ENCODE measurements around the gene WDR91.
"Not testable (repeated sequence)": the region's sequence is repeated elsewhere in the genome, so short reads cannot be mapped to it uniquely, and the experiment has no call there.

Gene WDR91

GRCh38 chr7:135211179-135211945 is at the start of gene WDR91:
Gene WDR91 (minus strand): TSS chr7:135211526. CDS start chr7:135211502, 24 bp downstream.
- DNase-seq = peak; percentile 97

- no peak for DNase-seq
Measured at GRCh38 chr7:135260470-135260869, 49.1 kb upstream of the WDR91 start.

GRCh38 chr7:135259702-135260101 is 48.4 kb upstream of the WDR91 start:
- DNase-seq = no peak

GRCh38 chr7:135258585-135258984 is 47.3 kb upstream of the WDR91 start:
- no peak for DNase-seq

- no peak for DNase-seq
Measured at GRCh38 chr7:135257790-135258189, 46.5 kb upstream of the WDR91 start.

- no peak for DNase-seq
Measured at GRCh38 chr7:135253851-135254771, 42.8 kb upstream of the WDR91 start.

GRCh38 chr7:135251496-135252391 is 40.4 kb upstream of the WDR91 start:
- no peak for DNase-seq

GRCh38 chr7:135248546-135248945 is 37.2 kb upstream of the WDR91 start:
- no peak for DNase-seq

- DNase-seq = no peak
Measured at GRCh38 chr7:135247746-135248471, 36.6 kb upstream of the WDR91 start.

GRCh38 chr7:135246191-135246825 is 35.0 kb upstream of the WDR91 start:
- DNase-seq = no peak

GRCh38 chr7:135245226-135246190 is 34.2 kb upstream of the WDR91 start:
- DNase-seq = no peak

GRCh38 chr7:135242096-135242684 is 30.9 kb upstream of the WDR91 start:
- DNase-seq = no peak

GRCh38 chr7:135240441-135240840 is 29.1 kb upstream of the WDR91 start:
- no peak for DNase-seq

GRCh38 chr7:135239263-135239662 is 27.9 kb upstream of the WDR91 start:
- DNase-seq = no peak

- DNase-seq = no peak
Measured at GRCh38 chr7:135238112-135238744, 26.9 kb upstream of the WDR91 start.

GRCh38 chr7:135236727-135237126 is 25.4 kb upstream of the WDR91 start:
- DNase-seq = no peak

- no peak for DNase-seq
Measured at GRCh38 chr7:135235841-135236240, 24.5 kb upstream of the WDR91 start.

GRCh38 chr7:135234727-135235126 is 23.4 kb upstream of the WDR91 start:
- DNase-seq = no peak

GRCh38 chr7:135234095-135234494 is 22.8 kb upstream of the WDR91 start:
- DNase-seq = not testable (repeated sequence)
